Cerebellar cortex (tissue), 1 donor: ENCODE data around the gene ASIC2.

ENCODE experiments used
- DNase-seq: peaks from one replicate; pipeline ENCODE4 v3.0.0-alpha.2; 2015; ENCODE audit warnings: low spot score

The ASIC2 gene

GRCh38 chr17:33242375-33243124 lies 50.5 kb downstream of the ASIC2 start:
- DNase-seq, result no peak

GRCh38 chr17:33241390-33241789 lies 51.7 kb downstream of the ASIC2 start:
- DNase-seq, result no peak

- DNase-seq, result no peak
Observed at GRCh38 chr17:33240362-33240761, 52.7 kb downstream of the ASIC2 start.

- no peak for DNase-seq
Observed at GRCh38 chr17:33239702-33240101, 53.4 kb downstream of the ASIC2 start.

- peak; percentile 83 for DNase-seq
Observed at GRCh38 chr17:33234930-33235685, 58.0 kb downstream of the ASIC2 start.

GRCh38 chr17:33234233-33234632 lies 58.9 kb downstream of the ASIC2 start:
- DNase-seq, result no peak

- peak; percentile 93 for DNase-seq
Observed at GRCh38 chr17:33233811-33234177, 59.3 kb downstream of the ASIC2 start.

- no peak for DNase-seq
Observed at GRCh38 chr17:33229499-33229898, 63.6 kb downstream of the ASIC2 start.

GRCh38 chr17:33229028-33229427 lies 64.1 kb downstream of the ASIC2 start:
- no peak for DNase-seq

- DNase-seq, result no peak
Observed at GRCh38 chr17:33228548-33228947, 64.5 kb downstream of the ASIC2 start.

GRCh38 chr17:33227911-33228310 lies 65.2 kb downstream of the ASIC2 start:
- no peak for DNase-seq

- DNase-seq, result no peak
Observed at GRCh38 chr17:33225994-33226393, 67.1 kb downstream of the ASIC2 start.

- no peak for DNase-seq
Observed at GRCh38 chr17:33225509-33225908, 67.6 kb downstream of the ASIC2 start.

- DNase-seq, result no peak
Observed at GRCh38 chr17:33220036-33220435, 73.1 kb downstream of the ASIC2 start.

GRCh38 chr17:33218698-33219601 lies 74.1 kb downstream of the ASIC2 start:
- DNase-seq, result no peak

- DNase-seq, result no peak
Observed at GRCh38 chr17:33217891-33218290, 75.2 kb downstream of the ASIC2 start.

GRCh38 chr17:33214996-33215395 lies 78.1 kb downstream of the ASIC2 start:
- no peak for DNase-seq

GRCh38 chr17:33210285-33210684 lies 82.8 kb downstream of the ASIC2 start:
- no peak for DNase-seq

- DNase-seq, result no peak
Observed at GRCh38 chr17:33209671-33210070, 83.4 kb downstream of the ASIC2 start.

GRCh38 chr17:33207231-33207630 lies 85.9 kb downstream of the ASIC2 start:
- DNase-seq, result no peak

- no peak for DNase-seq
Observed at GRCh38 chr17:33205552-33205951, 87.5 kb downstream of the ASIC2 start.

- peak; percentile 75 for DNase-seq
Observed at GRCh38 chr17:33204701-33205100, 88.4 kb downstream of the ASIC2 start.

GRCh38 chr17:33204156-33204555 lies 88.9 kb downstream of the ASIC2 start:
- peak; percentile 50 for DNase-seq
